GM19438 (cell line): Measurements from ENCODE around the gene GPX1.

Source experiments
- ATAC-seq: cut with Tn5 transposase; IDR thresholded peaks from one replicate; pipeline ENCODE4 v1.9.1; 2021; ENCODE audit warnings: low read depth; ENCODE audit not compliant: unreplicated experiment

Gene GPX1

DNA sequence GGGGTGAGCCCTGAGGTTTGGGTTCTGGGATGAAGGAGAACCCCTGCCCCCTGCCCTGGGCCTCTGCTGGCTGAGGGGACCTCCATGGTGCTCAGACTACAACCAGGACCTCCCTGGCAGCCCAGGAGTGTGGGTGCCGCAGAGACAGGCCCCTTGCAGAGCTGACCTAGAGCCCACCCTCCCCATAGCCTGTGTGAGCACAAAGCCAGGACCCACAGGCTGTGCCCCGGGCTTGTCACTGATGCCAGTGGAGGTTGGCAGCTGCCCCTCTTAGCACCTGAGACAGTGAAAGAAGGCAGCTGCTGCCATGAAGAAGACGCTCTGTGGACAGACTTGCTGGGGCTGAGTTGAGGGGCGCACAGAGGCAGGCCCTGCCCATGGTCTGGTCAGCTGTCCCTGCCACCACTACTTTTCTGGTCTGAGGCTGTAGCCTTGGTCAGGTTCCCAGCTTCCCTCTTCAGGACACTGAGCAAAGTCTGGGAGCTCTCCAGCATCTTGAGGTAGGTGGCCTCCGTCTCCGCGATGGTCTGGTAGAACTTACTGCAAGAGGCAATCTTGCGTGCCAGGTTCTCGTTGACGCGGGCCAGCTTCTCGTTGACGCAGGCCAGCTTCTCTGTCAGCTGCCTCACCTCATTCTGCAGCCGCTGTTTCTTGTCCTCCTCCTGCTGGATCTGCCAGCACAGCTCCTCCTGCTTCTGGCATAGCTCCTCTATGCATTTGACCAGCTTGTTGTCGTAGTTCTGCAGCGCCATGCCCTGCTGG, 41.3 kb downstream of the GPX1 start:
- no peak for ATAC-seq

DNA sequence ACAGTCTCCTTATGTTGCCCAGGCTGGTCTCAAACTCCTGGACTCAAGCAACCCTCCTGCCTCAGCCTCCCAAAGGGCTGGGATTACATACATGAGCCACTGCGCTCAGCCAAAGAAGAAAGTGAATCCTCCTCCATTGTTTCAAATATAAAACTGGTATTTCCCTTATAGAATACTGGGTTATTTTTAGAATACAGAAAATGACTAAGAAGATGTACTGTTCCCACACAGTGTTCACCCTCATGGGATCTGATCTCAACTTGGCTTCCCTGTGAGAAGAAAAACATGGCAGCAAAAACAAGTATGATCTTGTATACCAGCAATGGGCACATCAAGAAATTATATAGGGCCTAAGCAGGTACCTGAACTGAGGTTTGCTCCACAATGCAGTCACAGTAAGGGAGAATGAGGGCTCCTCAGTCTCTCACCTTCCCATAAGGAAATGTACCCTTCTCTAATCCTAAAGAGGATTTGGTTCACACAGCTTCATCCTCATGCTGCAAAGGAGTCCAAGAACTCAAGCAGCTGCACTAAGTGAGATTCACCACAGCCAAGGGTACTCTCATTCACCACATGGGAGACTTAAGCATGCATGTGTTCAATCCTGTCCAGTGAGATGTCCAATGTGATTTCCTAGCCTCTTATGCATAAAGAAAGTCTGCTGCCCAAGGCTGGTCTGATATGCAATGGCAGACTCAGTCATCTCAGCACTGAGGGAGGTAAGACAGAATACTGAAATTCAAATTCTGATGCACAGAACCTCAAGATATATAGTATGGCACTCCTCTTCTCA, 44.1 kb downstream of the GPX1 start:
- ATAC-seq, result no peak

DNA sequence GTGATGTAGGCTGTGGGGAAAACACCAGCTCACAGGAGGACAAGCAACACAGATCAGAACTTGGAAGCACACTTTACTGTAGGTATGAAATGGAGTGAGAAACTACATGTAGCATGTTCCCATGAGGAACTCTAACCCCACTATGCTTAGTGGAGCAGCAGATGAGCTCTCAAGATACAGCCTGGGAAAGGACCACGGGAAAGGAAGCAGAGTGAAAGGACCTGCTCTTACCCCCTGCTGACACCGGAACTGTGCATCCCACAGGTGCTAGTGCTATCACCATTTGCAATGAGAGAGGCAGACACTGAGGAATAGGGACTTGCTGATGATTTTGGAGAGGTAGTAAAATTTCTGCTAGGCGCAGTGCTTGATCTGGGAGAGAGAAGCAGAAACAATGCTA, 46.9 kb downstream of the GPX1 start:
- no peak for ATAC-seq

DNA sequence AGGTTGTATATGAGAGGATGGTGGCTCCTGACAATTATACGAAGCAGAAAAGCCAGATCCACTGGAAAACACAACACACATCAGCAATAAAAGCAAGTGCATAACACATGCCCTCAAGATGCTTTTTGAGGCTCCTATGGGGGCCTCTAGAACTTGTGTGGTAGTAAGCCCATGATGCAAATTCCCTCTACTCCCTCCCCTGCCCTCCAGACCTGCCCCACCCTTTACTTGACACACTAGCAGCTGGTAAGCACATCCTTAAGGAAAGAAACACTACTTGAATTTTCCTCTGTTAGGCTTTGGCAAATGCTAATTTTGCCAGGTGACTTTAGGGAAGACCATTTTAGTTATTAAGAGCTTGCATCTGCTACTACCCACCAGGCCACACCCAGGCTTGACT, 47.5 kb downstream of the GPX1 start:
- no peak for ATAC-seq
